WTC11 (cell line): ENCODE measurements around the gene IGFBPL1. TPM values are rescaled to one million over a fixed set of nuclear protein-coding genes. Genes with fewer than 3 reads are reported as not detected.

Experiments used
- ATAC-seq: fragments of 200-7000 bp; cut with Tn5 transposase; 2 replicates; pipeline ENCODE4 v1.10.0; 2021; ENCODE audit warnings: mild to moderate bottlenecking, moderate library complexity
- CTCF ChIA-PET: fragments of 300-600 bp; sonication (Branson Sonifier 250); formaldehyde crosslinking; loops from one replicate; lab custom pipeline; 2021; ENCODE audit warnings: antibody characterized with exemption; lab: Charles Lee
- POLR2A ChIA-PET: fragments of 350-600 bp; sonication (Branson Sonifier 250); formaldehyde crosslinking; loops from one replicate; lab custom pipeline; 2021; ENCODE audit warnings: antibody characterized with exemption; lab: Charles Lee
- DNase-seq: peaks from one replicate; pipeline ENCODE4 v3.0.0; 2021; ENCODE audit warnings: low spot score
- H3K27ac Mint-ChIP-seq: 2 replicates; pipeline ENCODE4 v1.8.0; 2021; ENCODE audit warnings: mixed read lengths
- H3K27me3 Mint-ChIP-seq: 2 replicates; pipeline ENCODE4 v1.8.0; 2021; ENCODE audit warnings: low read depth, mild to moderate bottlenecking, moderate library complexity, mixed read lengths
- H3K36me3 Mint-ChIP-seq: 2 replicates; pipeline ENCODE4 v1.8.0; 2021; ENCODE audit warnings: mixed read lengths
- H3K4me1 Mint-ChIP-seq: 2 replicates; pipeline ENCODE4 v1.8.0; 2022; ENCODE audit warnings: mixed read lengths
- H3K4me3 Mint-ChIP-seq: 2 replicates; pipeline ENCODE4 v1.8.0; 2021; ENCODE audit warnings: mild to moderate bottlenecking, moderate library complexity, mixed read lengths
- H3K9me3 Mint-ChIP-seq: 2 replicates; pipeline ENCODE4 v1.8.0; 2021; ENCODE audit warnings: mixed read lengths
- CBFB ChIP-seq: sonication (generic); formaldehyde crosslinking; IDR thresholded peaks from 2 replicates; pipeline ENCODE4 v1.8.1; 2022; ENCODE audit warnings: mild to moderate bottlenecking, low read depth, missing genetic modification reagents
- CDX4 ChIP-seq: fragments of 250-450 bp; sonication (Bioruptor Pico); IDR thresholded peaks from 2 replicates; pipeline ENCODE4 v1.9.0; 2021; ENCODE audit warnings: moderate library complexity, mild to moderate bottlenecking, inconsistent platforms, borderline replicate concordance
- E2F5 ChIP-seq: sonication (generic); formaldehyde crosslinking; IDR thresholded peaks from 2 replicates; pipeline ENCODE4 v1.8.1; 2022; ENCODE audit warnings: mild to moderate bottlenecking, moderate library complexity, missing genetic modification reagents
- FOXJ3 ChIP-seq: sonication (generic); formaldehyde crosslinking; IDR thresholded peaks from 2 replicates; pipeline ENCODE4 v1.9.0; 2021; ENCODE audit warnings: missing genetic modification reagents, mild to moderate bottlenecking, borderline replicate concordance
- FOXK1 ChIP-seq: sonication (generic); formaldehyde crosslinking; IDR thresholded peaks from 2 replicates; pipeline ENCODE4 v1.8.0; 2022; ENCODE audit warnings: mild to moderate bottlenecking, moderate library complexity, missing genetic modification reagents
- FOXP1 ChIP-seq: sonication (generic); formaldehyde crosslinking; IDR thresholded peaks from 2 replicates; pipeline ENCODE4 v1.8.0; 2022; ENCODE audit warnings: missing genetic modification reagents, mild to moderate bottlenecking, moderate library complexity, borderline replicate concordance
- FOXP4 ChIP-seq: sonication (generic); formaldehyde crosslinking; IDR thresholded peaks from 2 replicates; pipeline ENCODE4 v1.8.0; 2022; ENCODE audit warnings: mild to moderate bottlenecking, missing genetic modification reagents
- GABPB1 ChIP-seq: sonication (generic); formaldehyde crosslinking; IDR thresholded peaks from 2 replicates; pipeline ENCODE4 v1.8.1; 2023; ENCODE audit warnings: mild to moderate bottlenecking, missing genetic modification reagents
- HMGA2 ChIP-seq: fragments of 250-450 bp; sonication (Bioruptor Pico); IDR thresholded peaks from 2 replicates; pipeline ENCODE4 v1.4.0; 2021; ENCODE audit warnings: mild to moderate bottlenecking, moderate library complexity
- NFE2L1 ChIP-seq: sonication (generic); formaldehyde crosslinking; IDR thresholded peaks from 2 replicates; pipeline ENCODE4 v1.8.1; 2023; ENCODE audit warnings: missing genetic modification reagents
- NFYB ChIP-seq: sonication (generic); formaldehyde crosslinking; conservative IDR thresholded peaks from 2 replicates; pipeline ENCODE4 v1.8.0; 2022; ENCODE audit warnings: low read depth, missing genetic modification reagents
- PREB ChIP-seq: sonication (generic); formaldehyde crosslinking; IDR thresholded peaks from 2 replicates; pipeline ENCODE4 v1.8.1; 2022; ENCODE audit warnings: mild to moderate bottlenecking, missing genetic modification reagents, moderate library complexity, borderline replicate concordance
- SMAD3 ChIP-seq: sonication (generic); formaldehyde crosslinking; IDR thresholded peaks from 2 replicates; pipeline ENCODE4 v1.8.0; 2022; ENCODE audit warnings: missing genetic modification reagents, mild to moderate bottlenecking, borderline replicate concordance
- SOX15 ChIP-seq: fragments of 250-450 bp; sonication (Bioruptor Pico); IDR thresholded peaks from 2 replicates; pipeline ENCODE4 v1.9.0; 2021; ENCODE audit warnings: mild to moderate bottlenecking
- TEAD1 ChIP-seq: sonication (generic); formaldehyde crosslinking; IDR thresholded peaks from 2 replicates; pipeline ENCODE4 v1.8.0; 2022; ENCODE audit warnings: mild to moderate bottlenecking, missing genetic modification reagents
- USF1 ChIP-seq: sonication (generic); formaldehyde crosslinking; IDR thresholded peaks from 2 replicates; pipeline ENCODE4 v1.8.0; 2022; ENCODE audit warnings: mild to moderate bottlenecking, missing genetic modification reagents
- ZBTB21 ChIP-seq: sonication (generic); formaldehyde crosslinking; IDR thresholded peaks from 2 replicates; pipeline ENCODE4 v1.8.1; 2023; ENCODE audit warnings: mild to moderate bottlenecking, missing genetic modification reagents, borderline replicate concordance
- ZNF219 ChIP-seq: sonication (generic); formaldehyde crosslinking; IDR thresholded peaks from 2 replicates; pipeline ENCODE4 v1.8.0; 2023; ENCODE audit warnings: missing genetic modification reagents, mild to moderate bottlenecking, borderline replicate concordance
- ZNF263 ChIP-seq: sonication (generic); formaldehyde crosslinking; IDR thresholded peaks from 2 replicates; pipeline ENCODE4 v1.8.1; 2022; ENCODE audit warnings: low read depth, mild to moderate bottlenecking, moderate library complexity, missing genetic modification reagents
- ZNF281 ChIP-seq: sonication (generic); formaldehyde crosslinking; IDR thresholded peaks from 2 replicates; pipeline ENCODE4 v1.8.0; 2023; ENCODE audit warnings: mild to moderate bottlenecking, missing genetic modification reagents
- ZNF532 ChIP-seq: fragments of 250-450 bp; sonication (Bioruptor Pico); IDR thresholded peaks from 2 replicates; pipeline ENCODE4 v1.9.0; 2021; ENCODE audit warnings: mild to moderate bottlenecking, borderline replicate concordance
- ZNF671 ChIP-seq: fragments of 250-450 bp; sonication (Bioruptor Pico); IDR thresholded peaks from 2 replicates; pipeline ENCODE4 v1.8.0; 2021; ENCODE audit warnings: mild to moderate bottlenecking
- total RNA-seq: library from RNA; stranded (reverse); gene quantifications from 3 replicates; pipeline ENCODE4 v1.2.3, GENCODE V29; 2021

The IGFBPL1 gene
- total RNA-seq, 1 experiment from 2014 or later, result 36.7 TPM

GRCh38 chr9:38387751-38388150 is 36.5 kb downstream of the IGFBPL1 start:
- DNase-seq (no peak), ATAC-seq (no peak)
- H3K4me1 Mint-ChIP-seq, result peaks cover 11% of the 10 kb centered on the region
- ChIA-PET CTCF (no interaction called here), POLR2A (no interaction called here)
- H3K27me3 Mint-ChIP-seq, result peaks cover 90% of the 10 kb centered on the region
- H3K36me3 Mint-ChIP-seq, result peaks cover 9% of the 10 kb centered on the region; the same call in 1 of the 2 replicates
- no peak overlapping the region for H3K4me3 Mint-ChIP-seq
- H3K9me3 Mint-ChIP-seq, result peaks cover 20% of the 10 kb centered on the region
- TF ChIP-seq ZNF219 (CRISPR knock-in tag) (no peak), TEAD1 (CRISPR knock-in tag) (no peak), HMGA2 (CRISPR knock-in tag) (no peak), CDX4 (no peak), ZNF263 (CRISPR knock-in tag) (no peak), FOXP1 (CRISPR knock-in tag) (no peak), SMAD3 (no peak), ZNF281 (CRISPR knock-in tag) (no peak), ZBTB21 (no peak), FOXJ3 (CRISPR knock-in tag) (no peak), USF1 (no peak), E2F5 (CRISPR knock-in tag) (no peak), FOXP4 (CRISPR knock-in tag) (no peak), CBFB (CRISPR knock-in tag) (no peak), PREB (no peak), GABPB1 (no peak), SOX15 (no peak), FOXK1 (CRISPR knock-in tag) (no peak), NFE2L1 (CRISPR knock-in tag) (no peak)
- no peak overlapping the region for H3K27ac Mint-ChIP-seq

- peaks cover 10% of the 10 kb centered on the region for H3K4me1 Mint-ChIP-seq
- no peak overlapping the region for H3K4me3 Mint-ChIP-seq
- H3K27me3 Mint-ChIP-seq, result peaks cover 96% of the 10 kb centered on the region
- no peak overlapping the region for H3K27ac Mint-ChIP-seq
- POLR2A ChIA-PET, result no interaction called here
- H3K9me3 Mint-ChIP-seq, result peaks cover 20% of the 10 kb centered on the region
- peaks cover 9% of the 10 kb centered on the region; the same call in 1 of the 2 replicates for H3K36me3 Mint-ChIP-seq
- CTCF ChIA-PET, result no interaction called here
- no peak for ATAC-seq
- no peak for TF ChIP-seq ZNF671 (CRISPR knock-in tag)
- no peak for TF ChIP-seq ZNF532 (CRISPR knock-in tag)
- no peak for TF ChIP-seq NFYB
- DNase-seq, result no peak
Observed at GRCh38 chr9:38387066-38387465, 37.2 kb downstream of the IGFBPL1 start.
